K562 (cell line): ENCODE measurements around the gene ACTA2. TPM values are rescaled to one million over a fixed set of nuclear protein-coding genes. Genes with fewer than 3 reads are reported as not detected.

Experiments used
- BRD4 ChIP-seq: fragments of 200-600 bp; sonication (generic); IDR thresholded peaks from 2 replicates; pipeline ENCODE4 v1.6.1; 2017; ENCODE audit warnings: inconsistent platforms
- MAFK ChIP-seq: IDR thresholded peaks from 2 replicates; pipeline ENCODE4 v1.6.1; 2011; ENCODE audit warnings: low read length, improper control_type of control experiment
- MCM5 ChIP-seq: fragments of 450-650 bp; IDR thresholded peaks from 2 replicates; pipeline ENCODE4 v1.6.1; 2016; ENCODE audit warnings: low read depth
- ZBTB17 ChIP-seq: fragments of 450-650 bp; formaldehyde crosslinking; IDR thresholded peaks from 2 replicates; pipeline ENCODE4 v1.4.0; 2020; ENCODE audit warnings: mild to moderate bottlenecking
- ZNF764 ChIP-seq: fragments of 250-450 bp; sonication (Bioruptor Pico); IDR thresholded peaks from 2 replicates; pipeline ENCODE4 v1.4.0; 2020; ENCODE audit warnings: low read depth, mild to moderate bottlenecking, moderate library complexity
- polyA plus RNA-seq, 8 experiments: library from polyadenylated mRNA; depleted of rRNA in 4 of 8; stranded (reverse) in 5 of 8; unstranded in 3 of 8; fragments of >200 nt; fragmentation: Nextera tagmentation in 2 of 8; fragmentation: Illumina TruSeq in 1 of 8; extraction: Ambion mirVana in 2 of 8; extraction: Trizol in 1 of 8; gene quantifications; 2 replicates each; pipeline versions ENCODE4 v1.2.1 to v1.2.3, GENCODE V29; 2011 to 2014; ENCODE audit warnings: inconsistent platforms in 1 of 8, missing spikeins in 1 of 8
- total RNA-seq, 7 experiments: library from RNA; depleted of rRNA in 6 of 7; stranded (reverse); fragments of >200 nt in 6 of 7; fragmentation: Illumina TruSeq in 2 of 7; extraction: Trizol in 2 of 7; gene quantifications; 2 replicates each; pipeline versions ENCODE4 v1.2.1 to v1.2.3, GENCODE V29; 2011 to 2021; ENCODE audit warnings: low replicate concordance in 1 of 7
- TF ChIP-seq, protein P1 (sequence below), 2 experiments: fragments of 450-650 bp; IDR thresholded peaks; 2 replicates each; pipeline ENCODE4 v1.6.1; 2016; ENCODE audit warnings: mild to moderate bottlenecking in 2 of 2, borderline replicate concordance in 1 of 2, low read depth in 1 of 2, moderate library complexity in 1 of 2
- TF ChIP-seq, protein P2 (sequence below): fragments of 450-650 bp; IDR thresholded peaks from 2 replicates; pipeline ENCODE4 v1.6.1; 2016; ENCODE audit warnings: mild to moderate bottlenecking, moderate library complexity

Gene ACTA2
- total and polyA plus RNA-seq, 9 of the 15 experiments (the other 6 are each of a cell fraction or from before 2014, with no cell fraction given): 0.15 to 1.0 (median 0.38) TPM; not detected in 3

GRCh38 chr10:88927416-88927690 lies 25.2 kb downstream of the ACTA2 start (continued):
- TF ChIP-seq, protein P1, sequence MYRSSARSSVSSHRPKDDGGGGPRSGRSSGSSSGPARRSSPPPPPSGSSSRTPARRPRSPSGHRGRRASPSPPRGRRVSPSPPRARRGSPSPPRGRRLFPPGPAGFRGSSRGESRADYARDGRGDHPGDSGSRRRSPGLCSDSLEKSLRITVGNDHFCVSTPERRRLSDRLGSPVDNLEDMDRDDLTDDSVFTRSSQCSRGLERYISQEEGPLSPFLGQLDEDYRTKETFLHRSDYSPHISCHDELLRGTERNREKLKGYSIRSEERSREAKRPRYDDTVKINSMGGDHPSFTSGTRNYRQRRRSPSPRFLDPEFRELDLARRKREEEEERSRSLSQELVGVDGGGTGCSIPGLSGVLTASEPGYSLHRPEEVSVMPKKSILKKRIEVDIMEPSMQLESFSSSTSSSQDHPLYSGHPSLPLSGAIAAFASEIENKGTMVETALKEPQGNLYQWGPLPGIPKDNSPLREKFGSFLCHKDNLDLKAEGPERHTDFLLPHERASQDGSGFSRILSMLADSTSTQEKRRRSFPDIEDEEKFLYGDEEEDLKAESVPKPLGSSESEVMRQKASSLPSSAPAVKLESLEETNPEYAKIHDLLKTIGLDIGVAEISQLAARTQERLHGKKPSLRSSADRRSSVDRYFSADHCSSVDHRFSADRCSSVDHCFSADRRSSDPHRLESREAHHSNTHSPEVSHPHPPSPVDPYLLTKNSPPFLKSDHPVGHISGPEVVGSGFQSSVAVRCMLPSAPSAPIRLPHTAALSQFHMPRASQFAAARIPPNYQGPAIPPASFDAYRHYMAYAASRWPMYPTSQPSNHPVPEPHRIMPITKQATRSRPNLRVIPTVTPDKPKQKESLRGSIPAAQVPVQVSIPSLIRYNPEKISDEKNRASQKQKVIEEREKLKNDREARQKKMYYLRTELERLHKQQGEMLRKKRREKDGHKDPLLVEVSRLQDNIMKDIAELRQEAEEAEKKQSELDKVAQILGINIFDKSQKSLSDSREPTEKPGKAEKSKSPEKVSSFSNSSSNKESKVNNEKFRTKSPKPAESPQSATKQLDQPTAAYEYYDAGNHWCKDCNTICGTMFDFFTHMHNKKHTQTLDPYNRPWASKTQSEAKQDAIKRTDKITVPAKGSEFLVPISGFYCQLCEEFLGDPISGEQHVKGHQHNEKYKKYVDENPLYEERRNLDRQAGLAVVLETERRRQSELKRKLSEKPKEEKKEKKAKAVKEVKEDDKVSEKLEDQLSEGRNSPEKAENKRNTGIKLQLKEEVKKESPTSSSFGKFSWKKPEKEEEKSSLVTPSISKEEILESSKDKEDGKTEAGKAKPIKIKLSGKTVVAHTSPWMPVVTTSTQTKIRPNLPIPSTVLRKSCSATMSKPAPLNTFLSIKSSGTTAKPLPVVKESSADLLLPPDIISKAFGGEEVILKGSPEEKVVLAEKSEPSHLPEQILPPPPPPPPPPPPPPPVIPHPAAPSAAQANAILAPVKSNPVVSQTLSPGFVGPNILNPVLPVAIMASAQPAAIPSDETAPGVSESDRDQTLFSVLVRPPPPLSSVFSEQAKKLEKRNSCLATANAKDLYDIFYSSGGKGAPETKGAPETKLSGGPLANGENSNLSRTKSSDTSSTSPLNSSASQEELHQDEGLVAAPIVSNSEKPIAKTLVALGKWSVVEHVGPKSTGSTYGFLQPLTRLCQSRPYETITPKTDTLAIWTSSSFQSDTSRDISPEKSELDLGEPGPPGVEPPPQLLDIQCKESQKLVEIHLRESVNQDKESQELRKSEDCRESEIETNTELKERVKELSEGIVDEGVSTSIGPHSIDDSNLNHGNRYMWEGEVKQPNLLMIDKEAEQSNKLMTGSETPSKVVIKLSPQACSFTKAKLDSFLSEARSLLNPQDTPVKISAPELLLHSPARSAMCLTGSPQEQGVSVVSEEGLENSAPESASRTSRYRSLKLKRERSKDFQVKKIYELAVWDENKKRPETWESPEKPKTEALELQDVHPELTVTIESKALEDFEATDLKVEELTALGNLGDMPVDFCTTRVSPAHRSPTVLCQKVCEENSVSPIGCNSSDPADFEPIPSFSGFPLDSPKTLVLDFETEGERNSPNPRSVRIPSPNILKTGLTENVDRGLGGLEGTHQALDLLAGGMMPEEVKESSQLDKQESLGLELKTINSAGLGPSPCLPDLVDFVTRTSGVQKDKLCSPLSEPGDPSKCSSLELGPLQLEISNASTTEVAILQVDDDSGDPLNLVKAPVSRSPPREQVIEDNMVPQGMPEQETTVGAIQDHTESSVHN (IDR thresholded peaks at IDR 0.05; ENCODE audit: borderline replicate concordance in 1 of 2, low read depth in 1 of 2): no peak
- TF ChIP-seq MAFK (no peak), BRD4 (no peak), MCM5 (no peak), ZBTB17 (CRISPR knock-in tag) (no peak), ZNF764 (no peak)
- TF ChIP-seq, protein P2, sequence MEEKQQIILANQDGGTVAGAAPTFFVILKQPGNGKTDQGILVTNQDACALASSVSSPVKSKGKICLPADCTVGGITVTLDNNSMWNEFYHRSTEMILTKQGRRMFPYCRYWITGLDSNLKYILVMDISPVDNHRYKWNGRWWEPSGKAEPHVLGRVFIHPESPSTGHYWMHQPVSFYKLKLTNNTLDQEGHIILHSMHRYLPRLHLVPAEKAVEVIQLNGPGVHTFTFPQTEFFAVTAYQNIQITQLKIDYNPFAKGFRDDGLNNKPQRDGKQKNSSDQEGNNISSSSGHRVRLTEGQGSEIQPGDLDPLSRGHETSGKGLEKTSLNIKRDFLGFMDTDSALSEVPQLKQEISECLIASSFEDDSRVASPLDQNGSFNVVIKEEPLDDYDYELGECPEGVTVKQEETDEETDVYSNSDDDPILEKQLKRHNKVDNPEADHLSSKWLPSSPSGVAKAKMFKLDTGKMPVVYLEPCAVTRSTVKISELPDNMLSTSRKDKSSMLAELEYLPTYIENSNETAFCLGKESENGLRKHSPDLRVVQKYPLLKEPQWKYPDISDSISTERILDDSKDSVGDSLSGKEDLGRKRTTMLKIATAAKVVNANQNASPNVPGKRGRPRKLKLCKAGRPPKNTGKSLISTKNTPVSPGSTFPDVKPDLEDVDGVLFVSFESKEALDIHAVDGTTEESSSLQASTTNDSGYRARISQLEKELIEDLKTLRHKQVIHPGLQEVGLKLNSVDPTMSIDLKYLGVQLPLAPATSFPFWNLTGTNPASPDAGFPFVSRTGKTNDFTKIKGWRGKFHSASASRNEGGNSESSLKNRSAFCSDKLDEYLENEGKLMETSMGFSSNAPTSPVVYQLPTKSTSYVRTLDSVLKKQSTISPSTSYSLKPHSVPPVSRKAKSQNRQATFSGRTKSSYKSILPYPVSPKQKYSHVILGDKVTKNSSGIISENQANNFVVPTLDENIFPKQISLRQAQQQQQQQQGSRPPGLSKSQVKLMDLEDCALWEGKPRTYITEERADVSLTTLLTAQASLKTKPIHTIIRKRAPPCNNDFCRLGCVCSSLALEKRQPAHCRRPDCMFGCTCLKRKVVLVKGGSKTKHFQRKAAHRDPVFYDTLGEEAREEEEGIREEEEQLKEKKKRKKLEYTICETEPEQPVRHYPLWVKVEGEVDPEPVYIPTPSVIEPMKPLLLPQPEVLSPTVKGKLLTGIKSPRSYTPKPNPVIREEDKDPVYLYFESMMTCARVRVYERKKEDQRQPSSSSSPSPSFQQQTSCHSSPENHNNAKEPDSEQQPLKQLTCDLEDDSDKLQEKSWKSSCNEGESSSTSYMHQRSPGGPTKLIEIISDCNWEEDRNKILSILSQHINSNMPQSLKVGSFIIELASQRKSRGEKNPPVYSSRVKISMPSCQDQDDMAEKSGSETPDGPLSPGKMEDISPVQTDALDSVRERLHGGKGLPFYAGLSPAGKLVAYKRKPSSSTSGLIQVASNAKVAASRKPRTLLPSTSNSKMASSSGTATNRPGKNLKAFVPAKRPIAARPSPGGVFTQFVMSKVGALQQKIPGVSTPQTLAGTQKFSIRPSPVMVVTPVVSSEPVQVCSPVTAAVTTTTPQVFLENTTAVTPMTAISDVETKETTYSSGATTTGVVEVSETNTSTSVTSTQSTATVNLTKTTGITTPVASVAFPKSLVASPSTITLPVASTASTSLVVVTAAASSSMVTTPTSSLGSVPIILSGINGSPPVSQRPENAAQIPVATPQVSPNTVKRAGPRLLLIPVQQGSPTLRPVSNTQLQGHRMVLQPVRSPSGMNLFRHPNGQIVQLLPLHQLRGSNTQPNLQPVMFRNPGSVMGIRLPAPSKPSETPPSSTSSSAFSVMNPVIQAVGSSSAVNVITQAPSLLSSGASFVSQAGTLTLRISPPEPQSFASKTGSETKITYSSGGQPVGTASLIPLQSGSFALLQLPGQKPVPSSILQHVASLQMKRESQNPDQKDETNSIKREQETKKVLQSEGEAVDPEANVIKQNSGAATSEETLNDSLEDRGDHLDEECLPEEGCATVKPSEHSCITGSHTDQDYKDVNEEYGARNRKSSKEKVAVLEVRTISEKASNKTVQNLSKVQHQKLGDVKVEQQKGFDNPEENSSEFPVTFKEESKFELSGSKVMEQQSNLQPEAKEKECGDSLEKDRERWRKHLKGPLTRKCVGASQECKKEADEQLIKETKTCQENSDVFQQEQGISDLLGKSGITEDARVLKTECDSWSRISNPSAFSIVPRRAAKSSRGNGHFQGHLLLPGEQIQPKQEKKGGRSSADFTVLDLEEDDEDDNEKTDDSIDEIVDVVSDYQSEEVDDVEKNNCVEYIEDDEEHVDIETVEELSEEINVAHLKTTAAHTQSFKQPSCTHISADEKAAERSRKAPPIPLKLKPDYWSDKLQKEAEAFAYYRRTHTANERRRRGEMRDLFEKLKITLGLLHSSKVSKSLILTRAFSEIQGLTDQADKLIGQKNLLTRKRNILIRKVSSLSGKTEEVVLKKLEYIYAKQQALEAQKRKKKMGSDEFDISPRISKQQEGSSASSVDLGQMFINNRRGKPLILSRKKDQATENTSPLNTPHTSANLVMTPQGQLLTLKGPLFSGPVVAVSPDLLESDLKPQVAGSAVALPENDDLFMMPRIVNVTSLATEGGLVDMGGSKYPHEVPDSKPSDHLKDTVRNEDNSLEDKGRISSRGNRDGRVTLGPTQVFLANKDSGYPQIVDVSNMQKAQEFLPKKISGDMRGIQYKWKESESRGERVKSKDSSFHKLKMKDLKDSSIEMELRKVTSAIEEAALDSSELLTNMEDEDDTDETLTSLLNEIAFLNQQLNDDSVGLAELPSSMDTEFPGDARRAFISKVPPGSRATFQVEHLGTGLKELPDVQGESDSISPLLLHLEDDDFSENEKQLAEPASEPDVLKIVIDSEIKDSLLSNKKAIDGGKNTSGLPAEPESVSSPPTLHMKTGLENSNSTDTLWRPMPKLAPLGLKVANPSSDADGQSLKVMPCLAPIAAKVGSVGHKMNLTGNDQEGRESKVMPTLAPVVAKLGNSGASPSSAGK: no peak
